ENCODE data around the gene EFCAB14. TPM values are rescaled to one million over a fixed set of nuclear protein-coding genes. Genes with fewer than 3 reads are reported as not detected.

Gene EFCAB14
- total and polyA plus RNA-seq, 2 of the 8 experiments (the other 6 are each of a cell fraction or from before 2014, with no cell fraction given): 19.4 to 40.4 TPM

GRCh38 chr1:46639547-46639946, 79.4 kb downstream of the EFCAB14 start:
- no peak overlapping the region for H2BK20ac ChIP-seq (ENCODE audit: low read length)
- no peak overlapping the region for H3K4me2 ChIP-seq (ENCODE audit: insufficient read depth in 1 of 2, low read depth in 2 of 2, low read length in 2 of 2)
- TF ChIP-seq CTCF (IDR thresholded peaks at IDR 0.05; ENCODE audit: control extremely low read depth in 1 of 3, insufficient read depth in 1 of 3, low read depth in 1 of 3, low read length in 3 of 3) (no peak), MAFK (IDR thresholded peaks at IDR 0.05; ENCODE audit: low read depth, low read length) (no peak), BACH1 (IDR thresholded peaks at IDR 0.05; ENCODE audit: low read length) (no peak), TEAD4 (IDR thresholded peaks at IDR 0.05; ENCODE audit: low read depth, low read length) (no peak), CBX8 (IDR thresholded peaks at IDR 0.05; ENCODE audit: borderline replicate concordance, low read depth, low read length) (no peak), KDM4A (IDR thresholded peaks at IDR 0.05; ENCODE audit: low read depth, low read length, severe bottlenecking) (no peak), CREB1 (IDR thresholded peaks at IDR 0.05) (no peak), CBX5 (IDR thresholded peaks at IDR 0.05; ENCODE audit: low read depth, low read length) (no peak), SRF (IDR thresholded peaks at IDR 0.05; ENCODE audit: low read depth, low read length) (no peak), GABPA (IDR thresholded peaks at IDR 0.05; ENCODE audit: borderline replicate concordance, insufficient read depth, low read length) (no peak), CHD1 (IDR thresholded peaks at IDR 0.05; ENCODE audit: low read depth, low read length) (no peak), SP1 (IDR thresholded peaks at IDR 0.05; ENCODE audit: low read depth, low read length) (no peak), SP2 (IDR thresholded peaks at IDR 0.05; ENCODE audit: low read length) (no peak)
- H3K9ac ChIP-seq (replicated peaks in 1 of 4; ENCODE audit: extremely low read depth in 1 of 4, low read depth in 3 of 4, low read length in 3 of 4): no peak overlapping the region
- H2BK12ac ChIP-seq (ENCODE audit: low read depth, low read length): no peak overlapping the region
- H3K18ac ChIP-seq (ENCODE audit: extremely low read depth, low read length): no peak overlapping the region
- POLR2A ChIA-PET (ENCODE audit: partially characterized antibody): interaction anchor here (2.0 kb wide), 1 partner anchor 10 kb away, joined by 4 read pairs; no protein-coding TSS in a partner anchor
- H4K91ac ChIP-seq (replicated peaks; ENCODE audit: insufficient read length, low read length): no peak overlapping the region
- no peak overlapping the region for H2AFZ ChIP-seq (ENCODE audit: low read length)
- H3K4me1 ChIP-seq (replicated peaks in 1 of 4; ENCODE audit: control insufficient read depth in 3 of 4, insufficient read depth in 4 of 4, low read length in 3 of 4): no peaks in the 10 kb centered on the region
- H4K20me1 ChIP-seq (replicated peaks in 1 of 2; ENCODE audit: control insufficient read depth in 1 of 2, insufficient read depth in 2 of 2, low read length in 2 of 2): no peaks in the 10 kb centered on the region
- no peak overlapping the region for H3K4me3 ChIP-seq (ENCODE audit: extremely low read depth in 1 of 4, insufficient read depth in 2 of 4, low read depth in 3 of 4, low read length in 4 of 4)
- no peaks in the 10 kb centered on the region for H3K79me1 ChIP-seq (ENCODE audit: low read depth, low read length)
- H4K5ac ChIP-seq (ENCODE audit: insufficient read length, low read depth, low read length): no peak overlapping the region
- no peak overlapping the region for H2BK5ac ChIP-seq (ENCODE audit: low read depth, low read length)
- no peaks in the 10 kb centered on the region for H3K23me2 ChIP-seq (ENCODE audit: low read depth, low read length)
- H3K4ac ChIP-seq (replicated peaks; ENCODE audit: insufficient read length, low read depth, low read length): no peak overlapping the region
- no peak overlapping the region for H3K23ac ChIP-seq (ENCODE audit: insufficient read length)
- no peak overlapping the region for H2AK5ac ChIP-seq (ENCODE audit: low read depth, low read length)
- WGBS, 2 experiments (ENCODE audit: extremely low coverage in 1 of 2, insufficient coverage in 1 of 2, insufficient read length in 1 of 2, insufficient replicate concordance in 2 of 2, low coverage in 1 of 2, low lambda C conversion rate in 2 of 2, missing lambda C conversion rate in 1 of 2): 82% methylated on average over 1 of the region's 1 CpG; no CpG with 5 or more reads in 1 of the 2 experiments
- CTCF ChIA-PET (ENCODE audit: partially characterized antibody): no interaction called here
- H3K27ac ChIP-seq (ENCODE audit: low read depth, low read length): no peak overlapping the region
- H4K8ac ChIP-seq (ENCODE audit: extremely low read depth, insufficient read depth, low read length): no peak overlapping the region
- H2BK120ac ChIP-seq (replicated peaks; ENCODE audit: low read depth, low read length): no peak overlapping the region
- H3K9me3 ChIP-seq (ENCODE audit: insufficient read depth in 2 of 2, low read depth in 1 of 2, low read length in 1 of 2): no peaks in the 10 kb centered on the region
- peaks cover 0 to 13% (median 5%) of the 10 kb centered on the region in 4 experiments; a peak in 6 of 8 replicates for H3K36me3 ChIP-seq (ENCODE audit: control insufficient read depth in 2 of 4, insufficient read depth in 4 of 4, low read length in 3 of 4)
- DNase-seq (ENCODE audit: low read depth in 1 of 2, low spot score in 2 of 2): no peak
- no peak overlapping the region for H2BK15ac ChIP-seq (ENCODE audit: low read length)
- no peaks in the 10 kb centered on the region for H3K79me2 ChIP-seq (ENCODE audit: control insufficient read depth in 1 of 2, insufficient read depth in 2 of 2, low read length in 2 of 2)
- H3K14ac ChIP-seq (ENCODE audit: insufficient read length): no peak overlapping the region
- no peak overlapping the region for H3K56ac ChIP-seq (replicated peaks; ENCODE audit: insufficient read length, low read depth, low read length)
- no peak for FAIRE-seq
- no peaks in the 10 kb centered on the region for H3K27me3 ChIP-seq (replicated peaks in 1 of 4; ENCODE audit: control insufficient read depth in 3 of 4, extremely low read depth in 1 of 4, insufficient read depth in 3 of 4, low read length in 3 of 4)
